ENCODE results near the gene TMEM273.

TMEM273 gene

DNA sequence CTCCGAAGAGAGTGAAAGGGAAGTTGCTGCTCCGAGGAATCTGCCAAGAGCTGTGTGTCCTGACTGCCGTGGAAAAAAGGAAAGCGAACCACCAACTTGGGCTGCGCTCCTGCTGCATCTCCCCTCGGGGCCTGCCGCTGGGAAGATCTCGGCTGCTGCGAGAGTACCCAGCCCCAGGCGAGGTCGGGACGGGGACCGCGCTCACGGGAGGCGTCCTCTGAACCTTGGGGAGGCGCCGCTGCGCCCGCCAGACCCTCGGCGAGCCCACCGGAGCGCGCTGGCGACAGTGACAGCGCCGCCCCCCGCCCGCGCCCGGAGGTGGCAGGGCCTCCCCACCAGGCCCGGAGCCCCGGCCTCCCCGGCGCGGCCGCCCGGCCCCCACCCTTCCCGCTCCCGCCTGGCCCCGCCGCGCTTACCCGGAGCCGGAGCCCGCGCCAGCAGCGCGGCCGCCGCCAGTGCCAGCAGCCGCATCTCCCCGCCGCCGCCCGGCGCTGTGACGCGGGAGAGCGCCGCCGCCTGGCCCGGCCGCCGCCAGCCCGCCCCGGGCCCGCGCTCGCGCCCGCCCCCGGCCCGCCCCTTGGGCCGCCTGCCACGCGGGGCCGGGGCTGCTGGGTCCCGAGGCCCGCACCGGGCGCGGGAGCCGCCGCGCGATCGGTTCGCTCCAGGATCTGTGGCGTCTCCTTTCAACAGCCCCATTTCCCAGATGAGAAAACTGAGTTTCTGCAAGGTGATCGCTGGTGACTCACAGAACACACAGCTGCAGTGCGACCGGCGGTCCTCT lies 73.0 kb downstream of the TMEM273 start, which contains the start of gene VSTM4:
TSS of gene VSTM4 (minus strand) at position 508 of the 781 bp plus-strand sequence. CDS start at position 471, 37 bp downstream.
- no peak for DNase-seq (ENCODE audit: low read depth)

GRCh38 chr10:49114718-49115014 lies 73.5 kb downstream of the TMEM273 start:
- no peak for DNase-seq (ENCODE audit: low read depth)

- no peak for DNase-seq (ENCODE audit: low read depth)
Observed at GRCh38 chr10:49113741-49114141, 74.5 kb downstream of the TMEM273 start.

GRCh38 chr10:49112851-49113250 lies 75.3 kb downstream of the TMEM273 start:
- DNase-seq (ENCODE audit: low read depth): no peak

GRCh38 chr10:49112098-49112497 lies 76.1 kb downstream of the TMEM273 start:
- no peak for DNase-seq (ENCODE audit: low read depth)

GRCh38 chr10:49111320-49111698 lies 76.9 kb downstream of the TMEM273 start:
- DNase-seq (ENCODE audit: low read depth): no peak

GRCh38 chr10:49110684-49111319 lies 77.4 kb downstream of the TMEM273 start:
- no peak for DNase-seq (ENCODE audit: low read depth)

- no peak for DNase-seq (ENCODE audit: low read depth)
Observed at GRCh38 chr10:49109669-49110340, 78.4 kb downstream of the TMEM273 start.

GRCh38 chr10:49108656-49109055 lies 79.5 kb downstream of the TMEM273 start:
- DNase-seq (ENCODE audit: low read depth): no peak

DNA sequence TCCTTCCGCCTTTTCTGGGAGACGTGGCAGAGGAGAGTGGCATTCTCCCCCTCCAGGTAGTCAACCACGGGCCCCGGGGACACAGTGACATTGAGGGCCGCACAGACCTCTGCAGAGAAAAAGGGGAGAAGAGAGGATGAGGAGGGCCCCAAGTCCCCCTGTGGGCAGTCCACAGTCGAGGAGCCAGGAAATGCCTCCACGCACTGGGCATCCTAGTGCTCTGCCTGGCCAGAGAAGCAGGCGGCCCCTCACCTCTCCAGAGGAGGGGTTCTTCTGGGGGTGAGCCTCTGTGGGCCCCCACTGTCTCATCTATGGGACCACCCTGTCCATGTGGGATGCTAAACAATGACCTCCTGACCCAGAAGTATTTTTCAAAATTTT lies 80.3 kb downstream of the TMEM273 start:
- DNase-seq (ENCODE audit: low read depth): no peak

DNA sequence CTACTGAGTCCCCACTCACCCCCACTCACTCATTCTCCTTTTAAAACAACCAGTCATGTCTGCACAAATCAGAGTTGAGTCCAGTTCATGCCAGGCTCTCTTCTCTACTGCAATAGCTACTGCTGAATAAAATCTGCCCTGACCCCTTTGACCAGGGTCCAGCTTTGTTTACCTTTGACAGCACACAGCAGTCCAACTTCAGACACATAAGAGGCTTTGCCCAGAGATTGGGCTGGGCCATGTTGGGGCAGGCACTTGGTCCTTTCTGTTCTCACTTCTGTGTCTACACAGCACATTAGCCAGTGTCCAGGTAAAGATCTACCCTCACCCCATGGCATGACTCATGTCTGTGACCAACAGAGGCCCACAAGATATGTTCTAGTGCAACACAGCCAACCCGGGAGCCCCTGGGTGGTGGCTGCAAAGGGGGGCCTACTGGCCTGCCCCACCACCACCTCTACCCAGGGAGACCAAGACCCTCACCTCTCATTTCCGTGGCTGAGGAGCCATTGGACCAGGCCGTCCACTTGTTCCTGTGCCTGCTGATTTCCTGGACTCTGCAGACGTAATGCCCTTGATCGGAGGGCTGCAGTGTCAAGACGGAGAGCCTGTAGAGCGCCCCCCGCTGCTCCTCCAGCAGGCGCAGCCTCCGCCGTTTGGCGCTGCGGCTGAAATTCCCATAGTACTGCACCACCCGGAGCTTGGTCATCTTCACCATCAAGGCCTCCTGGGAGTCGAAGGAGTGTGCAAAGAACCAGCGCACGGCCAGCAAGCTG lies 80.9 kb downstream of the TMEM273 start:
- DNase-seq (ENCODE audit: low read depth): no peak

- DNase-seq (ENCODE audit: low read depth): no peak
Observed at GRCh38 chr10:49106451-49106850, 81.7 kb downstream of the TMEM273 start.

DNA sequence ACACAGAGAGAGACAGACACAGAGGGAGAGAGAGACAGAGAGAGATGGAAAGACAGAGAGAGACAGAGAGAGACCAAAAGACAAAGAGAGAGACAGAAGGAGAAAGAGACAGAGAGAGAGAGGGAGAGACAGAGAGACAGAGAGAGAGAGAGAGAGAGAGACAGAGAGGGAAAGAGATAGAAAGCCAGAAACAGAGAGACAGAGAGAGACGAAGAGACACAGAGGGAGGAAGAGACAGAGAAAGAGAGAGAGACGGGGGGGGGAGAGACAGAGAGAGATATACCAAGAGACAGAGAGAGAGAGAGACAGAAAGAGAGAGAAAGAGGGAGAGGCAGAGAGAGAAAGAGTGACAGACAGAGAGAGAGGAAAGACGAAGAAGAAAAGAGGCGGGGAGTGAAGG lies 83.1 kb downstream of the TMEM273 start:
- DNase-seq (ENCODE audit: low read depth): no peak

Data from HS-27A (cell line).